Measurements from ENCODE around the gene RAC3.

Gene RAC3

DNA sequence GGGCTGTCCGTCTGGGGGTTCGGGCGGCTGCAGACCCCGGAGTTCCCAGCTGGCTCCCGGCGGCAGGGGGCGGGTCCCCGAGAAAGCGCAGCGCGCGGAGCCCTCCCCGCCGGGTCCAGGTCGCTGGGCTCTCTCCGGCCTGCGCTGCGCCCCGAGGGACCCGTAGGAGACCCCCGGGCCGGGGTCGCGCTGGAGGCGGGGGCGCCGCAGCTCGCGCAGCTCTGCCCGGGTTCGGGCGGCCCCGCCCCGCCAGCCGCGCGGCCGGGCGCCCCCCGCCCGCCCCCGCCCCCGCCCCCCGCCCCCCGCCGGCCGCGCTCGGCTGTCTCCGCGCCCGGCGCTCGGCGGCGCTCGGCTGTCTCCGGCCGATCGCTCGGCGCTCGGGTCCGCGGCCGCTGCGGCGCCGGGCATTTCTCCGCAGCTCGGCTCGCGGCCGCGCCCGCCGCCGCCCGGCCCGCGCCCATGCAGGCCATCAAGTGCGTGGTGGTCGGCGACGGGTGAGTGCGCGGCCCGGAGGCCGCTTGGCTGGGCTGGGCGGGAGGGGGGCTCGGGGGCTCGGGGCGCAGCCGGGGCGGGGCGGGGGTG, at the start of gene RAC3:
RAC3 (plus strand) TSS at position 376 of the 582 bp plus-strand sequence; CDS start at position 460, 84 bp downstream.
- no peak for DNase-seq (ENCODE audit: low read depth)

DNA sequence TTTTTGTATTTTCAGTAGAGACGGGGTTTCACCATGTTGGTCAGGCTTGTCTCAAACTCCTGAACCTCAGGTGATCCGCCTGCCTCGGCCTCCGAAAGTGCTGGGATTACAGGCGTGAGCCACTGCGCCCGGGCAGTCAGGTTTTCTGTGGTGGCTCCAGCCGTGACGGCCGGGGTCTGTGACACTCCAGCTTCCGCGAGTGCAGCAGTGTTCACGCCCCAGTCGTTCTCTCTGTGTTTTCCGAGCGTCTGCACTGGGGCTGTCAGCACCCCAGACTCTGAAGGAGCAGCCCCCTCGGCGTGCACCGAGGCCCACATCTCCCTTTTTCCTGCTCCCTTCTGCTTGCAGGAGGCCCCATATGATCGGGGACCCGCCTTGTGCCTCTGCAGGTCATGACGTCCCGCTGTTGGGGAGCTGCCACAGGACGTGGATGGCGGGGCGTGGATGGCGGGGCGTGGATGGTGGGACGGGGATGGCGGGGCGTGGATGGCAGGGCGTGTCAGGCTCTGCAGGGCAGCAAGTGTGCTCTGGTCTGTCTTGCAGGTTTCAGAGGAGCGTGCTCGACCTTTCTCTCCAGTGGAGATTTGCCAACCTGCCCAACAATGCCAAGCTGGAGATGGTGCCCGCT, 48.4 kb upstream of the RAC3 start:
- DNase-seq (ENCODE audit: low read depth), result no peak

DNA sequence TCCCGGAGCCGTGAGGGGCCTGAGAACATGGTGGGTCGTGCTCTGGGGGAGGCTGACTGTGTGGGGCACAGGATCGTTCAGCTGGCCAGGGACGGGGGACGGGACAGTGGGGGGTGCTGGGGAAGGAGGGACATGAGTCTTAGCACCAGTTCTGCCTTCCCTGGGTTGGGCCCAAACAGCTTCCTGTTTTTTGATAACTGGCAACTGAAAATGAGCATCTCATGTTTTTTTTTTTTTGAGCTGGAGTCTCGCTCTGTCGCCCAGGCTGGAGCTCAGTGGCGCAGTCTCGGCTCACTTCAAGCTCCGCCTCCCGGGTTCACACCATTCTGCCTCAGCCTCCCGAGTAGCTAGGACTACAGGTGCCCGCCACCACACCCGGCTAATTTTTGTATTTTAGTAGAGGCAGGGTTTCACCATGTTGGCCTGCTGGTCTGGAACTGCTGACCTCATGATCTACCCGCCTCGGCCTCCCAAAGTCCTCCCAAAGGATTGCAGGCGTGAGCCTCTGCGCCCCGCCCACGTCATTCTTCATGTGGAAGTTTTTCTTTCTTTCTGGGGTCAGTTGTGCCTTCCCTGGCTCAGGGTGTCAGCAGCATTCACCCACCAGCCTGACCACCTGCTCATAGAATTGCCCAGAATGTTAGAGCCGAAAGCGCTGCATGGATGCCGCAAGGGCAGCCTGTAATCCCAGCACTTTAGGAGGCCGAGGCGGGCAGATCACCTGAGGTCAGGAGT, 47.7 kb upstream of the RAC3 start:
- DNase-seq (ENCODE audit: low read depth), result no peak

DNA sequence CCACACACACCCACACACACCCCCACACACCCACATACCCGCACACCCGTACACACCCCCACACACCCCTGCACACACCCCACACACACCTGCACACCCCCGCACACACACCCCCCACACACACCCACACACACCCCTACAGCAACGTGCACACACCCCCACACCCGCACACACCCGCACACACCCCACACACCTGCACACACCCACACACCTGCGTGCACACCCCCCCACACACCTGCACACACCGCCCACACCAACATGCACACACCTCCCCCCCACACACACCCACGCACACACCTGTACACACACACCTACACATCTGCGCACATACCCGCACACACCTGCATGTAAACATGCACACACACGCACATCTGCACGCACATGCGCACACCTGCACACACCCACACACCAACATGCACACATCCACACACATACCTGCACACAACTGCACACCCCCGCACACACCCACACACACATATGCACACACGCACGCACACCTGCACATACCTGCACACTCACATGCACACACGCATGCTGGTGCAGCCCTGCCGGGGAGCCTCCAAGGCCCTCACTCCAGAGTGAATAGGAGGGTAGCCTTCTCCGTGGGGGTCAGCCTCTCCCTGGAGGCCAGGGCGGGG, 46.6 kb upstream of the RAC3 start:
- no peak for DNase-seq (ENCODE audit: low read depth)

DNA sequence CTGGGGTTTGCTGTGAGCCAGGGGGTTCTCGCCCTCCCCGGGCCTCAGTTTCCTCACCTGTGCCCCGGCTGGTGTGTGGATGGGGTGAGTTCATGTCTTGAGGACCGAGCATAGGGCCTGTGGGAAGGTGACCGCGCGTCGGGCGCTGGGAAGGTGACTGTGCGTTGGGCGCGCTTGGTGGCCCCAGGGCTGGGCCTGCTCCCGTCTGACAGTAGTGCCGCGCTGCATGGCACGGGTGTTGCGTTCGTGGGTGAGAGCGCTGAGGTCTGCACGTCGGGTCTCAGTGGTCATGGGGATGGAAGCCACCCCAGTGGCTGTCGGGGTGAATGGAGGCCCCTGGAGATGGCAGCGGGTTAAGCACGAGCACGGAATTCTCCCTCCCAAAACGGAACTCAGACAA, 44.9 kb upstream of the RAC3 start:
- DNase-seq (ENCODE audit: low read depth), result no peak

DNA sequence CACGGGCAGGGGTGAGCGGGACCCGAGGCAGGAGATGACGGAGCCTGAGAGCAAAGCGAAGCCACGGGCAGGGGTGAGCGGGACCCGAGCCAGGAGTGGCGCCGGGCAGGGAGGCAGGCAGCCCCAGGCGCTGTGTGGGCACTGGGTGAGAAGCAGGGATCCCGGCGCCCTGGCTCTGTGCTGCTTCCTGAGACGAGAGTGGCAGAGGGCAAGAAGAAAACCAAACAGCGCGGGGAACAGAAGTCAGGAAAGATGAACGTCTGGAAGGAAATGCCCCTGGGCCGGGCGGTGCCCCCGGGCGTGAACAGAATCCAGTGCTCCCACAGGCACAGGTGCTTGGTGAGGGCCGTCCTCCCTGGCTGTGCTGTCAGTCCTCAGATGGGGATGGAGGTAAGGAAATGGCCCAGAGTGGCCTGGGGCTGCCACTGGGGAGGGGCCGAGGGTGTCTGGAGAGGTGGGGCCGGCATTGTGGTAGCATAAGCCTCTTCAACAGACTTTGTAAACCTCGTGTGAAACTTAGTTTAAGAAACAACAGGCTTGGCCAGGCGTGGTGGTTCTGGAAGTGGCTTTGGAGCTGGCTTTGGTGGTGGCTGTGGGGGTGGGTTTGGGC, 44.2 kb upstream of the RAC3 start:
- no peak for DNase-seq (ENCODE audit: low read depth)

DNA sequence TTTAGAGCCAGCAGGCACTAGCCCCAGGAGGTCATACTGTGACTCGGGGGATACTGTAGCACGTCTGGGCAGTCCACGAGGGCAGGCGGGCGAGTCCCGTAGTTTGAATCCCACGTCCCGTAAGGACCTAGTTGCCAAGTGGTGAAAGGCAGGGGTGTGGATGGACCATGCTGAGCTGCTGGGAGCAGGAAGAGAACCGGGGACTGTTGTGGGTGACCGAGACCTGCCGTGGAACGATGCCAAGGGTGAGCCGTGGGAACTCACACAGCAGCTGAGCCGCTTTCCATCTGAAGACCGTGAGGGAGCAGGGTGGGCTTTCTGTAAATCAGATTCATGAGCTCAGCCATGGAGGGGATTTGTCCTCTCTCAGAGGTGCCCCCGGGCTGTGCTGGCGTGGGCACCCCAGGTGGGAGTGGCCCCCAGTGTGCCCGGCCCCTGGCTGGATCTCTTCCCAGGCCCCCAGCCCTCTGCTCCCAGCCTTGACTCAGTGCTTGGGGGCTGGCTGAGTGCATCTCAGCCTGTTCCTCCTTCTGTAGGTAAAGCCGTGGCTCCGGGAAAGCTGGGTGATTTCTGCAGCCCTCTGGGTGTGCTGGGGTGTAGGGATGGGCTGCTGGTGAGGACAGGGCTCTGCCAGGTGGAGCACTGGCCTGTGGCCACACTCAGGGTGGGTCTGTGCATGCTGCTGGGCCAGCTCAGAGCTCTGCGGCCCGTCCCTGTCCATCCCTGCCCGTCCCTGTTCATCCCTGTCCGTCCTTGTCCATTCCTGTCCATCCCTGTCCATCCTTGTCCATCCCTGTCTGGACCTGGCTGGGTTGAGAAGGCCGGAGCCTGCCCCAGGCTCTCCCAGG, 40.4 kb upstream of the RAC3 start:
- DNase-seq (ENCODE audit: low read depth), result no peak

DNA sequence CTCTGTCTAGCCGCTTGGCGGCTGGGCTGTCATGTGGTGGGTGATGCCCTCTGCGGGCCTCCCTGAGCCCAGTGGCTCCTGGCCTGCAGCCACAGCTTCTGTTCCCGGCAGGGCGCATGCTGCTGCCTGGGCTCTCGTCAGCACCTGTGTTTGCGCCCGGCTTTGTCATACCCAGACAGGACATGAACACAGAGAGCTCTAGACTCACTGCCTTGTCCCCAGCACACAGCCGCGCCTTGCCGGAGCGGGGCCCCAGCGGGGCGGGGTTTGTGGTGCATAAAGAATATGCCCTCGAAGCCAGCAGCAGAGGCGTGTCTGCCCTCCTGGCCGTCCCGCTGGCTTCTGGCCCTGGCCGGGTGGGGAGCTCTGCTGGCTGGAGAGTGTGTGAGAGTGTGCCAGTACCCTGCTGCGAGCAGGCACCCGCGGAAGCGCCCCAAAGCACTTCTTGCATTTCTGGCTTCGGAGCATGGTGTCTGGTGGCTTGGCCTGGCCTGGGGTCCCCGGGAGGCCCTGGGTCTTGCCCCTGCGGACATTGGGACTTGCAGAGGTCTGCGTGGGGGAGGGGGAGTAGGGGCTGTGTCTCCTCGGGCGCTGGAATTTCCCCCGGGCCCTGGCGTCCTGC, 39.7 kb upstream of the RAC3 start:
- peak; percentile 40 for DNase-seq (ENCODE audit: low read depth)

DNA sequence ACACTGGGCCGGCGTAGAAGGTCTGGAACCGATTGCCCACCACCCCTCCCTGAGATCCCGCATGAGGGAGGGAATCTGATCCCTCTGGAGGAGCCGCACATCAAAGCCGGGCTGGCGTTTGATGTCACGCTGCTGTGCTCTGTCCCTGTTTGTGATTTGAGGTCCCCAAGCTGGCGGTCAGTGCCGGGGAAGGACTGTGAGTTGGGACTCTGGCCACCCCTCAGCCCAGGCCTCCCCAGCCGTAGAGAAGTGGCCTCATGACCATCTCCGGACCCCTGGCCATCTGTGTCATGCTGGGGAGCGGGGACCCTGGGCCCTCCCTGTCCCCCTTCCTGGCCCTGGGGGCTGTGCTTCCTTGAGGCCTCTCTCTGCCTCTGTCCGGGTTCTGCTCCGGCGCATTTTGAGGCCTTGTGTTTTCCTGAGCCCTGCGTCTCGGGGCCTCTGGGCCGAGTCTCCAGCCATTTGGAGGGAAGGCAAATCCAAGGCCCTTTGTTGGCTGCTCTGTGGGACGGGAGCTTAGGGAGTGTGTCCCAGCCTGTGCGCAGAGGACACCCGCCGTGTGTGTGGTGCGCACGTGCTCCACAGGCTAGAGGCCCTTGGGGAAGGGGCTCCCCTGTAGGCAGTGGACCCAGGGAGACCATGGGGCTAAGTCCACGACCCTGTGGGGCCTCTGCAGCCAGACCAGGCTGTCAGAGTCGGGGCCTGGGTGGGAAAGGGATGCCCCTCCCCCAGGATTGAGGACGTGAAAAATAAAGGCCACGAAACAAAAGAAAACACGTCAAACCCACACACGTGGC, 39.0 kb upstream of the RAC3 start:
- DNase-seq (ENCODE audit: low read depth), result no peak

DNA sequence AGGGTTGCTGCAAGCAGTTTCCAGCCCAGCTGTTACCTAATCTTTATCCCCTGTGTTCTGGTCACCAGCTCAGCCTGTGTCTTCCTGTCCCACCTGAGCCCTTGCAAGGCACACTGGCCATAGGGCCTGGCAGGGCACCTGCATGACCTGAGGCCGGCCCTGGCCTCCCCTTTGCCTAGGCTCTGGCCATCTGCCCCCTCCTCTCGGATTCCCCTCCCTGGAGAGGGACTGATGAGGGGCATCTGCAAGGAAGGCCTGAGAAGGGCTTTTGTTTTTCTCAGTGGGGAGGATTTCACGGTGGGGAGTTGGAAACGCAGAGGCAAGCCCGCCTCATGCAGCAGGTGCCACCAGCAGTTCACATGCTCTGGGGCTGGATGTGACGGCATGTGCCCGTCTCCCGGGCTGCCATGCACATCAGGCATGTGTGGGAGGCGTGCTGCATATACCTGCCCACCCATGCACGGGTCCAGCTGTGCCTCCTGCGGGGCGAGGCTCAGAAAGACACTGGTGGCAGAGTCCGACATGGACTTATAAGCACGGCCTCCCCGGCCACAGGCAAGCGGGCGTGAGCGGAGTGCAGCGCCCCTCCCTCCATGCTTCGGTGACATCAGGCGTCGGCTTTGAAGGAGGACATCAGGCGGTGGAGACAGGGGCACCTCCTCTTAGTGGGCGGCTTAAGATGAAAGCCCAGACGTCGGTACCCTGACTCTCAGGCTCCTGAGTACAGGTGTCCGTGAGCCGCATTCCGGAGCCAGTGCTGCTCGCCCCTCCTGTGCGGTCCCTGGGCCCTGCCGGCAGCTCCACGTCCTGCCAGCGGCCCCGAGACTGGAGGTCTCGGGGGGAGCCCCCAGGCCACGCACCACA, 37.5 kb upstream of the RAC3 start:
- no peak for DNase-seq (ENCODE audit: low read depth)

DNA sequence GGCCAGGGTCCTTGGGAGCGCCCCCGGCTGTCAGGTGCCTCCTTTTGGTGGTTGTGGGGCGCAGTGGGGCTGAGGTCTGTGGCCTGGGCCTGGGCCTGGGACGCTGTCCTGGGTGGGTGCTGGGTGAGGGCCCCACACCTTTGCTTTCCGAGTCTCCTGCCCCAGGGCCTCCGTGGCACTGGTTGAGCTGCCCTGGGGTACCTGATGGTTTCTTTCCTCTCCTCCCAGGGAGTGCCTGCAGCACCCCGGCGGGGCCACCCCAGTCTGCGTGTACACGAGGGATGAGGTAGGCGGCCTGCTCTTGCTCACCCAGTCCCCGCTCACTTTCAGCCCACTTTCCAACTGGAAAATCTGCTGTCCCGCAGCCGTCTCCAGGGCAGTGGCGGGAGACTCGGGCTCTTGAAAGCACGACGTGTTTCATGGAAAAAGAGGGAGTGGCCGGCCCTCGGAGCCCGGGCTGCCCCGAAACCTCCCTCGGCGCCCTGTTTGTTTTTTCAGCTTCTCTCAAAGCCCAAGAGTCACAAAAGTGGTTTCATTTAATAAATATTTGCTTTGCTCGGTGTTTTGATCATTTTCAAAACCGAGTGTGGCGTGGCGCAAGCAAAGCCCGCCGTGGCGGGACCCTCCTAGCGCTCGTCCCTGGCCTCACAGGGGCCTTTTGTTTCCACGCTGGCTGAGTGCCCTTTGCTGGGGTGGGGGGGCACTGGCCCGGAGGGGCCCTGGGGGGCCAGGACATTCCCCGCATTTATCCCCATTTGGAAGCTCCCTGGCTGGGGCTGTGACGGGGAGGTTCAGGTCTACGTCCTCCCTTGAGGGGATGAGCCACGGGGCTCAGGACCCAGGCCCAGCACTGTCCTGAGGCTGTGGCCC, 36.6 kb upstream of the RAC3 start:
- DNase-seq (ENCODE audit: low read depth), result no peak

DNA sequence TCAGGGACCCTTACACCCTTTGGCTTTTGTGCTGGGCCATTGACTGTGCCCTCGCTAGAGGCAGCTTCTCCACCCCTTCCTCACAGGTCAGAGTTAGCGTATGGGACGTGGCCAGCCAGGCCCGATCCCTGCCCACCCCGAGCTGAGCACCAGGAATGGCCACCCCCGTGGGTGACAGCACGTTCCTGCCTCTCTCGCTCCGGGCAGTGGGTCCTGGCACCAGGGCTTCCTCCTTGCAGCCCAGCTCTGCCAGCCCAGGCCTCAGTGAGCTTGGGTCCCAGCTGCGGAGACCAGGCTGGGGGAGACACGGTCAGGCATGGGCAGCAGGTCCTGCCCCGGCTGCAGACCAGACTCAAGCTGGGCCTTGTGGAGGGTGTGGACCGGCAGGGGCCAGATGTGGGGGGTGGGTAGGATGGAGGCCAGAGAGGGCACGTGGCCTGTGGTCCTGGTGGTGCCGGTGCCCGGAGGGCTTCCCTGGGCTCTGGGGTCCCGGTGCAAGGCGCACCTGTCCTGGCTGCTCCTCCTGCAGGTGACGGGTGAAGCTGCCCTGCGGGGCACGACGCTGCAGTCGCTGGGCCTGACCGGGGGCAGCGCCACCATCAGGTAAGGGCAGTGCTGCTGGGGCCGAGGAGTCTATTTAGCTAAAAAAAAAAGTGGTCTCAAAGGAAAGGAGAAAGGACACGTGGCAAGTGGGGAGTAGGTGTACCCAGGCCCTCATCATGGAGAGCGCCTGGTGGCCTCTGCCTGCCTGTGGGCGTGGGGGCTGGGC, 35.8 kb upstream of the RAC3 start:
- DNase-seq (ENCODE audit: low read depth), result no peak

DNA sequence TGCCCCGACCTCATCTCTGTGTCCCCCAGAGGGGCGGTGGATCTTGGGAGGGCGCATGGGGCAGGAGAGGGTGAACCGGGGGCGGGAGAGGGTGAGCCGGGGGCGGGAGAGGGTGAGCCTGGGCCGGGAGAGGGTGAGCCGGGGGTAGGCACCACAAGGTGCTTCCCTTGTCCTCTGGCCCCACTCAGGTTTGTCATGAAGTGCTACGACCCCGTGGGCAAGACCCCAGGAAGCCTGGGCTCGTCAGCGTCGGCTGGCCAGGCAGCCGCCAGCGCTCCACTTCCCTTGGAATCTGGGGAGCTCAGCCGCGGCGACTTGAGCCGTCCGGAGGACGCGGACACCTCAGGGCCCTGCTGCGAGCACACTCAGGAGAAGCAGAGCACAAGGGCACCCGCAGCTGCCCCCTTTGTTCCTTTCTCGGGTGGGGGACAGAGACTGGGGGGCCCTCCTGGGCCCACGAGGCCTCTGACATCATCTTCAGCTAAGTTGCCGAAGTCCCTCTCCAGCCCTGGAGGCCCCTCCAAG, 35.2 kb upstream of the RAC3 start:
- no peak for DNase-seq (ENCODE audit: low read depth)

DNA sequence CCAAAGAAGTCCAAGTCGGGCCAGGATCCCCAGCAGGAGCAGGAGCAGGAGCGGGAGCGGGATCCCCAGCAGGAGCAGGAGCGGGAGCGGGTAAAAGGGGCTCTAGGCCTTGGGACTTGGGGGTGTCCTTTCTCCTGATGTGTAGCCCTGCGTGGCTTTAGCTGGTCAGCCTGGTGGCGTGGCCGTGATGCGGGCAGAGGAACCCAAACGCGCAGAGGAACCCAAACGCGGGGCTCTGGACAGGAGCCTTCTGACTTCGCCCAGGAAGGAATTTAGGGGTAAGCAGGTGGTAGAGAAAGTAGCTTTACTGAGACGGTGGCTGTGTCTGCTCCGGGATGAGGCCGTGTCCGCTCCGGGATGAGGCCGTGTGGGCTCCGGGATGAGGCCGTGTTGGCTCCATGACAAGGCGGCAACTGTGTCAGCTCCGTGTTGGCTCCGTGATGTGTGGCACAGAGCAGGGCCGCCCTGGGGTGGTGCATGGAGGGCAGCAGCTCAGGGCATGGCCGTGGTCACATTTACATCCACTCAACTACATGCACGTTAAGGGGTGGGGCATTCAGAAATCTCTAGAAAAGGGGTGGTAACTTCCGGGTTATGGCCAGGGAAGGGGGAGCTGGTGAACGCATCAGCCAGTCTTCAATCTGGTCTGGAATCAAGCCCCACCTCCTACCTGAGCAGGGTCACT, 34.6 kb upstream of the RAC3 start:
- DNase-seq (ENCODE audit: low read depth), result no peak

DNA sequence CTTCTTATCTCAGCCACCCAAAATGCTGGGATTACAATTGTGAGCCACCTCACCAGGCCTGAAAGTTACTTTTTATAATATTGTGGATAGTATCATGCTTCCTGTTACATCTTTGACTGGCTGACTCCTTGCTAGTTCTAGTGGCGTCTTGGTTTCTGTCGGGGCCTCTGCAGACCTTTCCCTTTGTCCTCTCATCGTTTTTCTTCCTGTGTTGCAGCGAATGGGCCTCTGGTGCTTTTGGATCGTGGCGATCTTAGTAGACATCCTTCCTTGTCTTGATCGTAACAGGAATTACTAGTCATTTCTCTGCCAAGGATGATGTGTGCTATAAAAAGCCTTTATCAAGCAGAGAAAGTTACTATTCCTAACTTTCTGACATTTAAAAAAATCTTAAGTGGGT, 33.3 kb upstream of the RAC3 start:
- DNase-seq (ENCODE audit: low read depth), result no peak

DNA sequence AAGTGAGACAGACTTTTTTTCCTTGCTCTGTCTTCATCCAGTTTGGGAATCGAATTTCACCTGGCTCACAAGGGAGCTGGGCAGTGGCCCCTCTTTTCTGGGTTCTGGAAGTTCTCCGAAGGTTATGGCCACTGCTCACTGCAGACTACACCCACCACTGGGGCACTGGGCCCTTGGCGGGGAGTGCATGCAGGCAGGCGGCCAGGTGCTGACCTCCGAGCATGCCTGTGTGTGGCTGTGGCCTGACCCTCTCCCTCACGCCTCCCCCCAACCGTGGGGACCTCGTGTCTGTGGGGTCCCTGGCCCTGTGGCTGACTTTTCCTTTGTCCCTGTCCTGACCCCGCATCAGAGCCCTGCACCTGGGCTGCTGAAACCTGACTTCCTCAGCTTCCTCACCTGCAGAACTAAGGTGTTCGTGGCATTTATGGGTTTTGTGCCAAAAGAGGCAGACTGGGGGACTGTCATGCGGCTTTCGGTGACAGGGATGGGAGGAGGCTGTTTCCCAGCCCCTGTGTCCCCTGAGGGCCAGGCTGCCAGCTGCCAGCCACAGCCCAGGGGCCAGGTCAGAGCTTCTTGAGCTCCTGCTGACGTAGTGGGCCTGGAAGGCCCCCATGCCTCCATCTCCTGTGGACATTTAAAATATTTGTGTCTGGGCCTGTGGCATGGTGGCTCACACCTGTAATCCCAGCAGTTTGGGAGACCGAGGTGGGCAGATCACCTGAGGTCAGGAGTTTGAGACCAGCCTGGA, 32.6 kb upstream of the RAC3 start:
- no peak for DNase-seq (ENCODE audit: low read depth)

Measured in GM04504 (cell line).